Measurements from ENCODE around the gene MEF2C. TPM values are rescaled to one million over a fixed set of nuclear protein-coding genes. Genes with fewer than 3 reads are reported as not detected.

MEF2C gene
- total and polyA plus RNA-seq, 2 of the 13 experiments (the other 11 are each of a cell fraction or from before 2014, with no cell fraction given), result 0.02 TPM; not detected in 1

DNA sequence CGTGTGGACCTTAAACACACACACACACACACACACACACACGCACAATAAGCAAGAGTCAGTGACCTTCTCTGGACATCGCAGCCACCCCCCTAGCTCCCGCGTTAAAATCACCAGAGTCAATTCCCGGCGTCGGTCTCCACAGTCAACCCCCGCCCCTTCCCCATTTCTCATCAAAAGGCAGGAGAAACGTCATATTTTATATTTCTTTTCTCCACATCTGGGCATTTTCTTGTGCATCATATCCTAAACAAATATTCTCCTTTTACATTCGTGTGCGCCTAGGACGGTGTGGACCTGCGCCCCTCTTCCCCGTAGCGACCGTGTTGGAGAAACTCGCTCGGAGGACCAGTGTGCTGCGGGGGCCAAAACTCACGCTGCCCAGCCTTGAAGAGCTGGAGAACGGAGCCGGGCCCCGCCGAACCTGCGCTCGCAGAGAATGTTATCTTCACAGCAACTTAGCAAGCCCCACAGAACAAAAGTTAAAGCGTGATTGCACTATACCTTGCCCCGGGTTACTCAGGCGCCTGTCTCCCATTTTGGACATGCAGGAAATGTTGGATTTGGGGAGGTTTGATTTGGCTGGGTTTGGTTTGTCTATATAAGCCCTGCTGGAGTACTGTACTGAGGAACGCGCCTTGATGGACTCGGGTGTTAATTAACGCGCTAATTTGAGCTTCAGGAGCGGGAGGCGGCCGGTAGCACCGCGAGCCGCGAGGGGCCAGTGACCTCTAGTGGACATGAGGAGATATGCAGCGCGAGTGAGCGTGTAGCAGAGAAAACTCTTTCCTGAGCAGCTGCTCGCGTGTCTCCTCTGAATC is 192.4 kb downstream of the MEF2C start:
- H4K20me1 ChIP-seq (ENCODE audit: insufficient read depth, low read length), result no peaks in the 10 kb centered on the region
- no peak overlapping the region for H3K4me3 ChIP-seq (replicated peaks in 1 of 3; ENCODE audit: insufficient read depth in 1 of 3, low read depth in 2 of 3, low read length in 3 of 3)
- no peaks in the 10 kb centered on the region for H3K36me3 ChIP-seq (replicated peaks in 1 of 2; ENCODE audit: control insufficient read depth in 1 of 2, insufficient read depth in 2 of 2, low read length in 2 of 2)
- in situ Hi-C loops (cut with HindIII; ENCODE audit: extremely low pct_ligation_motif_present, low pct_unique_long_range_greater_than_20kb) (loop anchor here (25.0 kb wide), 1 partner anchor 1278 kb away; the partner anchor contains the start of gene CCNH), intact Hi-C loops (cut with micrococcal nuclease; ENCODE audit: unreplicated experiment) (loop anchor here (1.0 to 2.0 kb wide), 2 partner anchors 909 to 1266 kb away; no protein-coding TSS in a partner anchor)
- H3K79me2 ChIP-seq (ENCODE audit: insufficient read depth, low read length), result no peaks in the 10 kb centered on the region
- ChIA-PET CTCF (ENCODE audit: low intra/inter-chr PET ratio, low total read pairs) (interaction anchor here (1.8 kb wide), 1 partner anchor 909 kb away, joined by 32 read pairs; no protein-coding TSS in a partner anchor), POLR2A (no interaction called here)
- H3K4me1 ChIP-seq (ENCODE audit: insufficient read depth, low read length), result no peaks in the 10 kb centered on the region
- H3K27ac ChIP-seq (ENCODE audit: extremely low read length, insufficient read depth, low read length), result no peak overlapping the region
- FAIRE-seq, result peak; percentile 32
- H3K9ac ChIP-seq (ENCODE audit: insufficient read depth, low read depth, low read length), result no peak overlapping the region
- no peaks in the 10 kb centered on the region for H3K9me3 ChIP-seq (ENCODE audit: low read length)
- peak; percentile 7 for DNase-seq (ENCODE audit: low spot score)
- peak; percentile 91 for ATAC-seq
- H3K4me2 ChIP-seq (ENCODE audit: low read depth, low read length), result peak overlapping the region; percentile 32
- WGBS (ENCODE audit: low lambda C conversion rate), result 51% methylated on average over 32 of the region's 47 CpGs
- H2AFZ ChIP-seq (ENCODE audit: low read length), result no peak overlapping the region
- BruUV-seq (replicated peaks), result no TSS peak
- H3K27me3 ChIP-seq (ENCODE audit: control insufficient read depth in 1 of 2, insufficient read depth in 2 of 2, low read length in 2 of 2), result peaks cover 7 to 85% of the 10 kb centered on the region in 2 experiments; a peak in 4 of 5 replicates
- no peak for TF ChIP-seq ZNF367 (CRISPR knock-in tag; IDR thresholded peaks at IDR 0.05; ENCODE audit: borderline replicate concordance)
- TF ChIP-seq, protein P1, sequence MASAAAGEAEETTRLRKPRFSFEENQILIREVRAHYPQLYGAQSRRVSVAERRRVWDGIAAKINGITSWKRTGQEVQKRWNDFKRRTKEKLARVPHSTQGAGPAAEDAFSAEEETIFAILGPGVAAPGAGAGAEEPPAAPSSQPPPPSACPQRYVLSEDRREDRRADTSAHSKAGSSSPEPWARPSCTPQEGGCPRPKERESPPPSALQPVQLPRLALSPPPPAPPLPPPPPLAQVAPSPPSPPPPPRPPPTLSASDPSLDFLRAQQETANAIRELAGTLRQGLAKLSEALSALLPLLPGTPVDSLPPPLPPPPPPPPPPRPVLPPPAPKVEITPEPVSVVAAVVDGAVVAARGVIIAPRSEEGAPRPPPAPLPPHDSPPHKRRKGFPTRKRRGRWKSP (CRISPR knock-in tag; IDR thresholded peaks at IDR 0.05), result 0 out of 2 replicates have a peak, but pooled peaks have one; percentile 40
- TF ChIP-seq POLR2G (IDR thresholded peaks at IDR 0.05; ENCODE audit: low read depth, low read length), result no peak
- no peak for TF ChIP-seq NFKB2 (CRISPR knock-in tag; IDR thresholded peaks at IDR 0.05; ENCODE audit: borderline replicate concordance)
- TF ChIP-seq, protein P2, sequence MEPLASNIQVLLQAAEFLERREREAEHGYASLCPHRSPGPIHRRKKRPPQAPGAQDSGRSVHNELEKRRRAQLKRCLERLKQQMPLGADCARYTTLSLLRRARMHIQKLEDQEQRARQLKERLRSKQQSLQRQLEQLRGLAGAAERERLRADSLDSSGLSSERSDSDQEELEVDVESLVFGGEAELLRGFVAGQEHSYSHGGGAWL (CRISPR knock-in tag; IDR thresholded peaks at IDR 0.05), result no peak
- TF ChIP-seq HOXA3 (CRISPR knock-in tag; IDR thresholded peaks at IDR 0.05), result no peak
- TF ChIP-seq, protein P3, sequence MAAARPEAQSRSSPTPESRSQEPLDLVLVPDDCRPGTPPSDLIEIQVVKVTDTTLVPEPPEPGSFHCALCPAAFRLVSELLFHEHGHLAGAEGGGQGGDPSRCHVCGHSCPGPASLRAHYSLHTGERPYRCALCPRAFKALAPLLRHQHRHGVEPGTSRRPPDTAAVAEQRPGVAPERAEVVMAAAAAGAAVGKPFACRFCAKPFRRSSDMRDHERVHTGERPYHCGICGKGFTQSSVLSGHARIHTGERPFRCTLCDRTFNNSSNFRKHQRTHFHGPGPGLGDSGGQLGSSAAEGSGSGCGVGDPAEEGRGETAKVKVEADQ (CRISPR knock-in tag; IDR thresholded peaks at IDR 0.05; ENCODE audit: borderline replicate concordance), result no peak
- TF ChIP-seq NR1H2 (CRISPR knock-in tag; IDR thresholded peaks at IDR 0.05; ENCODE audit: borderline replicate concordance, low read depth), result no peak
- TF ChIP-seq IRX3 (CRISPR knock-in tag; IDR thresholded peaks at IDR 0.05; ENCODE audit: borderline replicate concordance, low read depth), result no peak
- TF ChIP-seq, protein P4, sequence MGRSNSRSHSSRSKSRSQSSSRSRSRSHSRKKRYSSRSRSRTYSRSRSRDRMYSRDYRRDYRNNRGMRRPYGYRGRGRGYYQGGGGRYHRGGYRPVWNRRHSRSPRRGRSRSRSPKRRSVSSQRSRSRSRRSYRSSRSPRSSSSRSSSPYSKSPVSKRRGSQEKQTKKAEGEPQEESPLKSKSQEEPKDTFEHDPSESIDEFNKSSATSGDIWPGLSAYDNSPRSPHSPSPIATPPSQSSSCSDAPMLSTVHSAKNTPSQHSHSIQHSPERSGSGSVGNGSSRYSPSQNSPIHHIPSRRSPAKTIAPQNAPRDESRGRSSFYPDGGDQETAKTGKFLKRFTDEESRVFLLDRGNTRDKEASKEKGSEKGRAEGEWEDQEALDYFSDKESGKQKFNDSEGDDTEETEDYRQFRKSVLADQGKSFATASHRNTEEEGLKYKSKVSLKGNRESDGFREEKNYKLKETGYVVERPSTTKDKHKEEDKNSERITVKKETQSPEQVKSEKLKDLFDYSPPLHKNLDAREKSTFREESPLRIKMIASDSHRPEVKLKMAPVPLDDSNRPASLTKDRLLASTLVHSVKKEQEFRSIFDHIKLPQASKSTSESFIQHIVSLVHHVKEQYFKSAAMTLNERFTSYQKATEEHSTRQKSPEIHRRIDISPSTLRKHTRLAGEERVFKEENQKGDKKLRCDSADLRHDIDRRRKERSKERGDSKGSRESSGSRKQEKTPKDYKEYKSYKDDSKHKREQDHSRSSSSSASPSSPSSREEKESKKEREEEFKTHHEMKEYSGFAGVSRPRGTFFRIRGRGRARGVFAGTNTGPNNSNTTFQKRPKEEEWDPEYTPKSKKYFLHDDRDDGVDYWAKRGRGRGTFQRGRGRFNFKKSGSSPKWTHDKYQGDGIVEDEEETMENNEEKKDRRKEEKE (IDR thresholded peaks at IDR 0.05), result no peak
- TF ChIP-seq ZEB1 (IDR thresholded peaks at IDR 0.05; ENCODE audit: insufficient replicate concordance, low read depth), result no peak
- TF ChIP-seq, protein P5, sequence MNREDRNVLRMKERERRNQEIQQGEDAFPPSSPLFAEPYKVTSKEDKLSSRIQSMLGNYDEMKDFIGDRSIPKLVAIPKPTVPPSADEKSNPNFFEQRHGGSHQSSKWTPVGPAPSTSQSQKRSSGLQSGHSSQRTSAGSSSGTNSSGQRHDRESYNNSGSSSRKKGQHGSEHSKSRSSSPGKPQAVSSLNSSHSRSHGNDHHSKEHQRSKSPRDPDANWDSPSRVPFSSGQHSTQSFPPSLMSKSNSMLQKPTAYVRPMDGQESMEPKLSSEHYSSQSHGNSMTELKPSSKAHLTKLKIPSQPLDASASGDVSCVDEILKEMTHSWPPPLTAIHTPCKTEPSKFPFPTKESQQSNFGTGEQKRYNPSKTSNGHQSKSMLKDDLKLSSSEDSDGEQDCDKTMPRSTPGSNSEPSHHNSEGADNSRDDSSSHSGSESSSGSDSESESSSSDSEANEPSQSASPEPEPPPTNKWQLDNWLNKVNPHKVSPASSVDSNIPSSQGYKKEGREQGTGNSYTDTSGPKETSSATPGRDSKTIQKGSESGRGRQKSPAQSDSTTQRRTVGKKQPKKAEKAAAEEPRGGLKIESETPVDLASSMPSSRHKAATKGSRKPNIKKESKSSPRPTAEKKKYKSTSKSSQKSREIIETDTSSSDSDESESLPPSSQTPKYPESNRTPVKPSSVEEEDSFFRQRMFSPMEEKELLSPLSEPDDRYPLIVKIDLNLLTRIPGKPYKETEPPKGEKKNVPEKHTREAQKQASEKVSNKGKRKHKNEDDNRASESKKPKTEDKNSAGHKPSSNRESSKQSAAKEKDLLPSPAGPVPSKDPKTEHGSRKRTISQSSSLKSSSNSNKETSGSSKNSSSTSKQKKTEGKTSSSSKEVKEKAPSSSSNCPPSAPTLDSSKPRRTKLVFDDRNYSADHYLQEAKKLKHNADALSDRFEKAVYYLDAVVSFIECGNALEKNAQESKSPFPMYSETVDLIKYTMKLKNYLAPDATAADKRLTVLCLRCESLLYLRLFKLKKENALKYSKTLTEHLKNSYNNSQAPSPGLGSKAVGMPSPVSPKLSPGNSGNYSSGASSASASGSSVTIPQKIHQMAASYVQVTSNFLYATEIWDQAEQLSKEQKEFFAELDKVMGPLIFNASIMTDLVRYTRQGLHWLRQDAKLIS (CRISPR knock-in tag; IDR thresholded peaks at IDR 0.05), result no peak
- TF ChIP-seq ZNF619 (CRISPR knock-in tag; IDR thresholded peaks at IDR 0.05), result no peak
